HS-5 (cell line): Measurements from ENCODE around the gene IFT27.

ENCODE experiments used
- DNase-seq: peaks from one replicate; pipeline ENCODE4 v3.0.0-alpha.2; 2012; ENCODE audit warnings: low read depth

The IFT27 gene

GRCh38 chr22:36725366-36726006, 50.4 kb downstream of the IFT27 start:
- no peak for DNase-seq

DNA sequence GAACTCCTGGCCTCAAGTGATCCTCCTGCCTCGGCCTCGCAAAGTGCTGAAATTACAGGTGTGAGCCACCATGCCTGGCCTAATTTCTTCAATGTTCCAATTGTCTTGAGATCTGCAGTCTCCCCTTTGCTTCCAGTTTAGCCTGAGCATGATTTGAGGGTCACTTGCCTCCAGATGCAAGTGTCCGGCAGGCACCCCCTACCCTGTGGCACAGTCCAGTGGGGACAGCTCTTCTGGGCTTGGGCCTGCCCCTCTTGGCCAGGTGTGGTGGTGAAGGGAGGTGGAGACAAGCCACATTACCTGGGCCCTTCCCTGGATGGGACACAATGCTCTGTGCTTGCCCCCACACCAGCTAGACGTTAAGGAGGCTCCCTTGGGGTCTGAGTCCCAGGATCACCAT, 51.1 kb downstream of the IFT27 start:
- DNase-seq: no peak

GRCh38 chr22:36722055-36722454, 53.9 kb downstream of the IFT27 start:
- DNase-seq: no peak

DNA sequence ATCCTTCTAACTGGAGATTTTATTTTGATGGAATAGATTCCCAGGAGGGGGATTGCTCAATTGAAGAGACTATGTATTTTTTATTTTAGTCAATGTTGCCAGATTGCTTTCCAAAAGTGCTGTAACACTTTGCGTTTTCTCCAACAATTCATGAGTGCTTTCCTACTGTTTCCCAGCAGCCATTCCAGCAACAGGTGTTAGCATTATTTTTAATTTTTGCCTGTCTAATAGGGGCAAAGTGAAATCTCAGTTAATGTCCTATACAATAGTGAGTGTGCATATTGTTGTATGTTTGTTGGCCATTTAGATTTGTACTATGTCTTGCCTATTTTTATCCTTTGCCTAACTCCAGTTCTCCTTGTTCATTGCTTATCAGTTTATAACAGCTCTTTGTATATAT, 60.3 kb downstream of the IFT27 start:
- no peak for DNase-seq

GRCh38 chr22:36714110-36714509, 61.8 kb downstream of the IFT27 start:
- DNase-seq: no peak

- no peak for DNase-seq
Observed at GRCh38 chr22:36713436-36713835, 62.5 kb downstream of the IFT27 start.
